ENCODE data around the gene ZFHX3. TPM values are rescaled to one million over a fixed set of nuclear protein-coding genes. Genes with fewer than 3 reads are reported as not detected.
A peak's percentile ranks its signal among the peaks of the same experiment; 100 is the strongest.

Gene ZFHX3
- total and polyA plus RNA-seq, 2 of the 8 experiments (the other 6 are each of a cell fraction or from before 2014, with no cell fraction given): 0.08 to 0.99 TPM

DNA sequence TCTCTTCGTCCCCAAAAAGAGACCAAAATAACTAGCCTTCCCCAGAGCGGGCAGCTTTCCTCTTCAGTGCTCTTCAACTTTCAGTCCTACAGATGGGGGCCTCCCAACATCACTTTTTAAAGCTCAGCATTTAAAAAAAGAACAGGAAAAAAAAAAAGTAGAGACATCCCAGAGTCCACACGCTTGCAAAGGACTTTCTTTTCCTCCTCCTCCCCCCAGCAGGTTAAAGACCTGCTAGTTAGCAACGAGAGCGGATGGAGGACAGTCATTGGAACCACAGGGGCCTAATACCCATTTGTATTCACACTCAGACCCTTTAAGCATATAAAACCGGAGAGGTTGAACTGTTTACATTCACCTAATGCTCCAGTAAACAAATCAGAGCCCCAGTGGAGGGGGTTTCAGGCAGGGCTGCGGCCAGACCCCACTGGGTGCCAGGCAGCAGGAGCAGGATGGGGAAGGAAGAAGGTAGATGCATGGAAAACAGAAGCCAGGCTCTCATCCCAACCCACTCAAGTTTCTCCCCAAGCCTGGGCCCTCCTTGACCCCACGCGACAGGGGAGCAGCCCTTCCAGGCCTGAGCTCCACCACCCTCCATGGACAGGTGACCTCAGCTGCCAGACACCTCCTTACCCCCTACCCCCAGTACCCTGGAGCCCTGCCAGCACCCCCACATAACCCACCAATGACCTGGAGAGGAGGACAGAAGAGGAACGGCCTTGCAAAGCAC lies 15.2 kb downstream of the ZFHX3 start:
- Histone ChIP-seq H2BK12ac (ENCODE audit: low read depth, low read length) (no peak overlapping the region), H3K4me3 (ENCODE audit: extremely low read depth in 1 of 4, insufficient read depth in 2 of 4, low read depth in 3 of 4, low read length in 4 of 4) (no peak overlapping the region), H4K8ac (ENCODE audit: extremely low read depth, insufficient read depth, low read length) (no peak overlapping the region; the same call in 1 of the 2 replicates), H3K79me2 (ENCODE audit: control insufficient read depth in 1 of 2, insufficient read depth in 2 of 2, low read length in 2 of 2) (no peaks in the 10 kb centered on the region), H3K23me2 (ENCODE audit: low read depth, low read length) (peaks cover 5% of the 10 kb centered on the region), H2AFZ (ENCODE audit: low read length) (no peak overlapping the region), H3K4me2 (ENCODE audit: insufficient read depth in 1 of 2, low read depth in 2 of 2, low read length in 2 of 2) (peak overlapping the region; percentile 43 to 44; a peak in 2 of 4 replicates), H3K27ac (ENCODE audit: low read depth, low read length) (no peak overlapping the region), H3K23ac (ENCODE audit: insufficient read length) (no peak overlapping the region), H4K20me1 (replicated peaks in 1 of 2; ENCODE audit: control insufficient read depth in 1 of 2, insufficient read depth in 2 of 2, low read length in 2 of 2) (peaks cover 27 to 41% of the 10 kb centered on the region in 2 experiments), H2BK120ac (replicated peaks; ENCODE audit: low read depth, low read length) (no peak overlapping the region), H3K27me3 (replicated peaks in 1 of 4; ENCODE audit: control insufficient read depth in 3 of 4, extremely low read depth in 1 of 4, insufficient read depth in 3 of 4, low read length in 3 of 4) (peaks cover 71 to 91% (median 86%) of the 10 kb centered on the region in 4 experiments), H3K18ac (ENCODE audit: extremely low read depth, low read length) (no peak overlapping the region), H4K5ac (ENCODE audit: insufficient read length, low read depth, low read length) (no peak overlapping the region), H2BK15ac (ENCODE audit: low read length) (no peak overlapping the region), H3K56ac (replicated peaks; ENCODE audit: insufficient read length, low read depth, low read length) (no peak overlapping the region), H3K4me1 (replicated peaks in 1 of 4; ENCODE audit: control insufficient read depth in 3 of 4, insufficient read depth in 4 of 4, low read length in 3 of 4) (peaks cover 22 to 35% (median 28%) of the 10 kb centered on the region in 4 experiments), H2AK5ac (ENCODE audit: low read depth, low read length) (no peak overlapping the region), H3K36me3 (ENCODE audit: control insufficient read depth in 2 of 4, insufficient read depth in 4 of 4, low read length in 3 of 4) (no peaks in the 10 kb centered on the region), H3K79me1 (ENCODE audit: low read depth, low read length) (no peaks in the 10 kb centered on the region), H2BK5ac (ENCODE audit: low read depth, low read length) (no peak overlapping the region), H3K14ac (ENCODE audit: insufficient read length) (no peak overlapping the region), H3K9ac (replicated peaks in 1 of 4; ENCODE audit: extremely low read depth in 1 of 4, low read depth in 3 of 4, low read length in 3 of 4) (no peak overlapping the region), H3K9me3 (ENCODE audit: insufficient read depth in 2 of 2, low read depth in 1 of 2, low read length in 1 of 2) (no peaks in the 10 kb centered on the region), H4K91ac (replicated peaks; ENCODE audit: insufficient read length, low read length) (no peak overlapping the region), H3K4ac (replicated peaks; ENCODE audit: insufficient read length, low read depth, low read length) (no peak overlapping the region), H2BK20ac (ENCODE audit: low read length) (no peak overlapping the region)
- CTCF ChIA-PET (ENCODE audit: partially characterized antibody): interaction anchor here (0.5 to 3.0 kb wide), 12 partner anchors 12 to 461 kb away, joined by 3 to 10 read pairs (median 4); partner anchors contain the start of gene ZFHX3
- 3% methylated on average over 9 of the region's 10 CpGs; no CpG with 5 or more reads in 1 of the 2 experiments for WGBS, 2 experiments (ENCODE audit: extremely low coverage in 1 of 2, insufficient coverage in 1 of 2, insufficient read length in 1 of 2, insufficient replicate concordance in 2 of 2, low coverage in 1 of 2, low lambda C conversion rate in 2 of 2, missing lambda C conversion rate in 1 of 2)
- POLR2A ChIA-PET (ENCODE audit: partially characterized antibody): no interaction called here
- FAIRE-seq: no peak
- DNase-seq (ENCODE audit: low read depth in 1 of 2, low spot score in 2 of 2): peak in 1 of 2 experiments; percentile 74
- TF ChIP-seq POU5F1 (IDR thresholded peaks at IDR 0.05; ENCODE audit: low read depth, low read length) (peak; percentile 78; the same call in 1 of the 2 replicates), TCF12 (IDR thresholded peaks at IDR 0.05; ENCODE audit: low read depth, low read length) (peak; percentile 98), NANOG (IDR thresholded peaks at IDR 0.05; ENCODE audit: insufficient read depth, low read depth, low read length, poor library complexity, severe bottlenecking) (peak; percentile 96), HDAC6 (IDR thresholded peaks at IDR 0.05; ENCODE audit: low read depth, low read length) (peak; percentile 87), RXRA (IDR thresholded peaks at IDR 0.05; ENCODE audit: insufficient read depth, low read depth, low read length) (peak; percentile 78; the same call in 1 of the 2 replicates), SUZ12 (IDR thresholded peaks at IDR 0.05; ENCODE audit: low read length) (peak; percentile 22), RAD21 (IDR thresholded peaks at IDR 0.05 in 1 of 2, conservative IDR thresholded peaks at IDR 0.05 in 1 of 2; ENCODE audit: low read depth in 2 of 2, low read length in 2 of 2) (0 out of 4 replicates have a peak, but pooled peaks of 1 of the 2 experiments have one; percentile 5), SIX5 (IDR thresholded peaks at IDR 0.05; ENCODE audit: low read depth, low read length) (no peak), SP1 (IDR thresholded peaks at IDR 0.05; ENCODE audit: low read depth, low read length) (peak; percentile 78), EP300 (IDR thresholded peaks at IDR 0.05; ENCODE audit: borderline replicate concordance in 1 of 2, low read depth in 2 of 2, low read length in 2 of 2) (peak in 1 of 2 experiments; percentile 23; a peak in 1 of 3 replicates), EGR1 (IDR thresholded peaks at IDR 0.05; ENCODE audit: borderline replicate concordance, low read depth, low read length) (no peak)
